GM10248 (cell line): Measurements from ENCODE around the gene CXCR4.

Source experiments
- CTCF ChIA-PET: fragments of 300-600 bp; sonication (Branson Sonifier 250); formaldehyde crosslinking; extraction: SDS; loops from one replicate; lab custom pipeline; 2021; ENCODE audit warnings: antibody characterized with exemption; lab: Yijun Ruan, JAX
- POLR2A ChIA-PET: fragments of 350-650 bp; sonication (Branson Sonifier 250); formaldehyde crosslinking; extraction: SDS; loops from one replicate; lab custom pipeline; 2020; ENCODE audit warnings: antibody characterized with exemption; lab: Yijun Ruan, JAX
- DNase-seq: peaks from one replicate; pipeline ENCODE4 v3.0.0; 2012; ENCODE audit errors: extremely low spot score
- CTCF ChIP-seq: IDR thresholded peaks from 2 replicates; pipeline ENCODE4 v1.5.1; 2012; ENCODE audit warnings: mild to moderate bottlenecking, low read depth; ENCODE audit errors: extremely low read depth, missing control alignments, control extremely low read depth

The CXCR4 gene

DNA sequence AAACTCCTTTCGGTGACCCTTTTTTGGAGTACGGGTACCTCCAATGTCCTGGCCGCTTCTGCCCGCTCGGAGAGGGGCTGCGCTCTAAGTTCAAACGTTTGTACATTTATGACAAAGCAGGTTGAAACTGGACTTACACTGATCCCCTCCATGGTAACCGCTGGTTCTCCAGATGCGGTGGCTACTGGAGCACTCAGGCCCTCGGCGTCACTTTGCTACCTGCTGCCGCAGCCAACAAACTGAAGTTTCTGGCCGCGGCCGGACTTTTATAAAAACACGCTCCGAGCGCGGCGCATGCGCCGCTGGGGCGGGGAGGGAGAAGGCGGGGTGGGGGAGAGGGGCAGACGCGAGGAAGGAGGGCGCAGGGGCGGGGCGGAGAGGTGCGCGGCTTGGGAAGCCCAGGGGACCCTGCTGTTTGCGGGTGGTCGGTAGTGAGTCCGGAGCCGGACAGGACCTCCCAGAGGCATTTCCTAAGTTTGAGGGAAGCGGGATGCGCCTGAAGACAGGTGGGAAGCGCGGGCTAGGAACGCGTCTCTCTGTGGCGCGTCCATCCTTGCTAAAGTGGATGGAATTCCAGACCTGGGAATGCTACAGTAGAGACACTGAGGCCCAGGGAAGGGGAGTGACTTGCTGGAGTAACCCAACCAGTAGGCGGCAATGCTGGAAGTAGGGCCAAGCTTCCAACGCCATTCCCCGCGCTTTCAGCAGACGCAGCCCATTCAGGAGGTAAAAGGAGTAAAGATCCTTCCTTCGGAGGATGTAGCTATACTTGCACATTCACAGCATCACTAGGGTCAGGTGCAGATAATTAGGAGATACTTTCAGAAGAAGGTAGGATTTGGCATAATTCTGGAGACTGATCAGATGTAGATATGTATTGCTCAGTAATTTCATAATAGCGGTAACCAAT is at the start of gene CXCR4:
CXCR4 (minus strand) TSS at position 241 of the 910 bp plus-strand sequence; CDS start at position 152, 89 bp downstream.
- POLR2A ChIA-PET: interaction anchor here (0.6 to 1.0 kb wide), 4 partner anchors 16 to 256 kb away, joined by 3 to 5 read pairs (median 3); no protein-coding TSS in a partner anchor
- CTCF ChIA-PET: interaction anchor here (0.9 to 2.1 kb wide), 5 partner anchors 8 to 161 kb away, joined by 3 to 4 read pairs (median 4); no protein-coding TSS in a partner anchor
- DNase-seq: peak; percentile 90
- no peak for TF ChIP-seq CTCF

- no peak for TF ChIP-seq CTCF
- no peak for DNase-seq
- ChIA-PET CTCF (interaction anchor here (1.0 to 1.6 kb wide), 3 partner anchors 9 to 28 kb away, joined by 3 to 4 read pairs (median 4); no protein-coding TSS in a partner anchor), POLR2A (no interaction called here)
Observed at GRCh38 chr2:136164280-136164776, 46.4 kb upstream of the CXCR4 start.

GRCh38 chr2:136162438-136162837 is 44.5 kb upstream of the CXCR4 start:
- no peak for DNase-seq
- TF ChIP-seq CTCF: no peak
- CTCF ChIA-PET: interaction anchor here (1.4 kb wide), 1 partner anchor 165 kb away, joined by 3 read pairs; no protein-coding TSS in a partner anchor
- POLR2A ChIA-PET: interaction anchor here (0.6 kb wide), 1 partner anchor 180 kb away, joined by 4 read pairs; no protein-coding TSS in a partner anchor

DNA sequence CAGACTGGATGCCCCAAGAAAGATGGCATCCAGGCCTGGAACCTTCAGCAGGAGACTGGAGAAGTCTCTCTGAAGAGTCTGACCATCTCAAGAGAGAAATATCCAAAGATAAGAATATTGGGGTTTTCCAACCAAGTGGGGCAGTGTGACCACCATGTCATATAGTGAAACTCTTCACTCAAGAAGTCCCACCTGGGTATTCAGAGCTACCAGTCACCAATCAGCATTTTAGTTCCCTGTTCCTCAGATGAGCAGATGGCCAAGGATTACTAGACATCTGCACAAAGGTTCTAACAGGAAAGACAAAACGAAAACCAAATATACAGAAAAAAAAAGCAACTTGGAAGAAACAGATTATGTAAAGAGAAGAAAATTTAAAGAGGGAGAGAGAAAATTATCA is 38.5 kb upstream of the CXCR4 start:
- no peak for TF ChIP-seq CTCF
- DNase-seq: no peak
- ChIA-PET POLR2A (no interaction called here), CTCF (interaction anchor here (1.0 to 1.9 kb wide), 4 partner anchors 8 to 243 kb away, joined by 3 to 7 read pairs (median 4); no protein-coding TSS in a partner anchor)

GRCh38 chr2:136154384-136154783 is 36.4 kb upstream of the CXCR4 start:
- ChIA-PET POLR2A (no interaction called here), CTCF (interaction anchor here (1.0 to 1.5 kb wide), 3 partner anchors 10 to 155 kb away, joined by 3 to 4 read pairs (median 3); no protein-coding TSS in a partner anchor)
- TF ChIP-seq CTCF: no peak
- no peak for DNase-seq
